Coronary artery (tissue), 2 donors: Measurements from ENCODE around the gene CHRD.
A peak's percentile ranks its signal among the peaks of the same experiment; 100 is the strongest.

Source experiments
- DNase-seq: peaks from one replicate; pipeline ENCODE4 v3.0.0-alpha.2; 2017; ENCODE audit warnings: low spot score
- H3K27ac ChIP-seq, 2 donors: fragments of 200-600 bp; sonication (generic); one replicate each; pipeline ENCODE4 v1.5.1; 2016 to 2019
- H3K4me3 ChIP-seq: fragments of 200-600 bp; sonication (generic); 2 replicates; pipeline ENCODE4 v1.5.1; 2016; ENCODE audit warnings: mild to moderate bottlenecking, moderate library complexity
- TF ChIP-seq, protein P1 (sequence below): fragments of 200-600 bp; sonication (generic); IDR thresholded peaks from one replicate; pipeline ENCODE4 v1.5.1; 2019; ENCODE audit warnings: antibody characterized with exemption

CHRD gene

DNA sequence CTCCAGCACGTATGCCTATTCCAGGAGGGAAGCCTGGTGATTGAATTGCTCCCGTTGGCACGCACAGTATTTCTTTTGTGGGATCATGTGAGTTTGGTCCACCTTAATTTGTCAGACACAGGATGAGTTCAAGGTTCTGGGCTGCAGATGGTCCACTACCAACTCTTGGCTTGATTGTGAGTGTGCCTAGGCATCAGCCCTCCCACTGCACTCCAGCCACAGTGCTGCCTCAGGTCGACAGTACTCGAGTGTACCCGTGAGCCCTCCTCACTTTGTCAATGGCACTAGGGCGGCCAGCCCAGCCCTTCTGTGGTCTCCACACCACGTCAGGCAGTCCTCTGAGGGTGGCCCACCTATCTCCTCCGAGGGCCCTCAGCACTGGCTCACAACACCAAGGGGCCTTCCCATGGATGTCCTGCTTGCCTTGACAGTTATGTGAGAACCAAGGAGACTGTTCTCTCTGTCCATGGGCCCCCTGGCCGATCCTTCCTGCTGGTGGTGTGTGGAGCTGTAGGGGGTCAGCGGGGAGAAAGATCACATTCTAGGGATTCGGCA lies 30.2 kb downstream of the CHRD start:
- TF ChIP-seq, protein P1, sequence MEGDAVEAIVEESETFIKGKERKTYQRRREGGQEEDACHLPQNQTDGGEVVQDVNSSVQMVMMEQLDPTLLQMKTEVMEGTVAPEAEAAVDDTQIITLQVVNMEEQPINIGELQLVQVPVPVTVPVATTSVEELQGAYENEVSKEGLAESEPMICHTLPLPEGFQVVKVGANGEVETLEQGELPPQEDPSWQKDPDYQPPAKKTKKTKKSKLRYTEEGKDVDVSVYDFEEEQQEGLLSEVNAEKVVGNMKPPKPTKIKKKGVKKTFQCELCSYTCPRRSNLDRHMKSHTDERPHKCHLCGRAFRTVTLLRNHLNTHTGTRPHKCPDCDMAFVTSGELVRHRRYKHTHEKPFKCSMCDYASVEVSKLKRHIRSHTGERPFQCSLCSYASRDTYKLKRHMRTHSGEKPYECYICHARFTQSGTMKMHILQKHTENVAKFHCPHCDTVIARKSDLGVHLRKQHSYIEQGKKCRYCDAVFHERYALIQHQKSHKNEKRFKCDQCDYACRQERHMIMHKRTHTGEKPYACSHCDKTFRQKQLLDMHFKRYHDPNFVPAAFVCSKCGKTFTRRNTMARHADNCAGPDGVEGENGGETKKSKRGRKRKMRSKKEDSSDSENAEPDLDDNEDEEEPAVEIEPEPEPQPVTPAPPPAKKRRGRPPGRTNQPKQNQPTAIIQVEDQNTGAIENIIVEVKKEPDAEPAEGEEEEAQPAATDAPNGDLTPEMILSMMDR = no peak
- no peak overlapping the region for H3K4me3 ChIP-seq
- H3K27ac ChIP-seq = no peak overlapping the region
- no peak for DNase-seq

DNA sequence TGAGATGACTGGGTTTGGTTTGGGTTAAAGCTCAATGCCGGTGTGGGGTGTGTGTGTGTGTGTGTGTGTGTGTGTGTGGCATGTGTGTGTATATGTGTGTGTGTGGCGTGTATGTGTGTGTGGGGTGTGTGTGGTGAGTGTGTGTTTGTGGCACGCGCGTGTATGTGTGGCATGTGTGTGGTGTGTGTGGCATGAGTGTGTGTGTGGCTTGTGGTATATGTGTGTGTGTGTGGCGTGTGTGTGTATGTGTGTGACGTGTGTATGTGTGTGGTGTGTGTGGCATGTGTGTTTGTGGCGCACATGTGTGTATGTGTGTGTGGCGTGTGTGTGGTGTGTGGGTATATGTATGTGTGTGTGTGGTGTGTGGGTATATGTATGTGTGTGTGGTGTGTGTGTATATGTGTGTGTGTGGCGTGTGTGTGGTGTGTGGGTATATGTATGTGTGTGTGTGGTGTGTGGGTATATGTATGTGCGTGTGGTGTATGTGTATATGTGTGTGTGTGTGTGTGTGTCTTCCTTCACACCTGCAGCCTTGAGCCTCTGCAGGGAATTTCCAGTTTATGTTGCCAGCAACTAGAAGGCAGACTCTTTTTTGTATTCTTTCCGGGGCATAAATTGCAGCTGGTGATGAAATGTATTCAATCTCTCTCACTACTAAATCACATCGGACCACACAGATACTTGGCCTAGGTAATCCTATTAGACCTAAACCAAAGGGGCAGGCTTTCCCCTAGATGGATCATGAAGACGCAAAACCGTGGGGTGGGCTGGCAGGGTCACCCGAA lies 34.8 kb downstream of the CHRD start:
- TF ChIP-seq, protein P1 = no peak
- no peak for DNase-seq
- no peak overlapping the region for H3K27ac ChIP-seq
- H3K4me3 ChIP-seq = no peak overlapping the region

DNA sequence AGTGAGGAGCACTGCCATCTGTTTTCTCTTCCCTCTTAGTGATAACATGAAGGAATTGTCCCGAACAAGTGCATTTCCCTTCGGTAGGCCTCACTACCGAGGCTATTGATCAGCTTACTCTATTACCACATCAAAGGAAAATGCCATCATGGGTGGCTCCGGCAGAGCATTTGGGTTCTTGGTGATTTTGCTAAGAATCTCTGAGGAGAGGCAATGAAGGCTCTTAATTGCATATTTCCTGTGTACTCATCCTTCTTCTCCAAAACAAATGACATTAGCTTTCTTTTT lies 35.3 kb downstream of the CHRD start:
- H3K4me3 ChIP-seq = no peak overlapping the region
- DNase-seq = no peak
- H3K27ac ChIP-seq = no peak overlapping the region
- TF ChIP-seq, protein P1 = no peak

DNA sequence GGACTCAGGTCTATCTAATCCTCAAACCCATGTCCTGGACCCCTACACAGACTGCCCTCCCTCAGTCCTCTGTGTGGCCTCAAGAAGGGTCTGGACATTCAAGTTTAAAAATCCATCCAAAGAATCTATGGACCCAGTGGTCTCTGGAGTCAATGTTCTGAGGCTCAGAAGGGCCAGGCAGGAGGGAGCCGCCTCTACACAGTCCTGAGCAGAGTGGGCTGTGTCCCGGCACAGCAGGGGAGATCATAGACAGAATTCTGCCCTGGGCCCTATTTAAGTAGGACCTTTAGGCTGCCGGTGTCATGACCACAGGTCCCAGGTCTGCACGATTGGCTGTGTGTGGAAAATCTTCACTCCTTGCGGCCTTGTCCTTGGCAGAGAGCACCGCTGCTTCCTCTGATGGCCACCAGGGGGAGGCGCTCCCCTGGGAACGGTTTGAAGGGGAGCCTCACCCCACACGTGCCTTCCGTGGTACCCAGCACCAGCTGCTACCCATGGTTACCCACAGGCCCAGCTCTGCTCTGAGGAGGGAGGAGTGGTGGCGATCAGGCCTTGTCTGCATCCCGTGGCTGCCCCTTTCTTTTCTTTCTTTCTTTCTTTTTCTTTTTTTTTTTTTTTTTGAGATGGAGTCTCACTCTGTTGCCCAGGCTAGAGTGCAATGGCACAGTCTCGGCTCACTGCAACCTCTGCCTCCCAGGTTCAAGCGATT lies 37.9 kb downstream of the CHRD start:
- TF ChIP-seq, protein P1 = peak; percentile 60
- Histone ChIP-seq H3K4me3 (no peak overlapping the region), H3K27ac (no peak overlapping the region)
- DNase-seq = no peak

DNA sequence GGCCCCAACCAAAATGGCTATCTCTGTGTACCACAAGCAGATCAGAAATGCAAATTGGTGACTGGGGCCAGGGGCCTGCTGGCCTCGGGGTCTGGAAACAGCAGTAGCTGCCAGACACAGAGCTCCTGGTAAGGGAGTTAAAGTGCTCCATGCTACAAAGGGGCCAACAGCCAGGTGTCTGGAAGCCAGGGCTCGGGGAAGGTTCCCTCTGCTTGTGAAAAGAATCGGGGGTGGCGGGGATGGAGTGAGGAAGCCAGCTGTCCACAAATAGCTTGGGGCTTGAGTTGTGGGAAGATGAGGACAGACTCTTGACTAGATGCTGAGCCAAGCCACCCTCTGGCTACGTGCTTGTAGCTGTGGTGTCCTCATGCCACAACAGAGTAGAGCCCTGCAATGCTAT lies 39.3 kb downstream of the CHRD start:
- Histone ChIP-seq H3K4me3 (no peak overlapping the region), H3K27ac (no peak overlapping the region)
- no peak for DNase-seq
- TF ChIP-seq, protein P1 = no peak

DNA sequence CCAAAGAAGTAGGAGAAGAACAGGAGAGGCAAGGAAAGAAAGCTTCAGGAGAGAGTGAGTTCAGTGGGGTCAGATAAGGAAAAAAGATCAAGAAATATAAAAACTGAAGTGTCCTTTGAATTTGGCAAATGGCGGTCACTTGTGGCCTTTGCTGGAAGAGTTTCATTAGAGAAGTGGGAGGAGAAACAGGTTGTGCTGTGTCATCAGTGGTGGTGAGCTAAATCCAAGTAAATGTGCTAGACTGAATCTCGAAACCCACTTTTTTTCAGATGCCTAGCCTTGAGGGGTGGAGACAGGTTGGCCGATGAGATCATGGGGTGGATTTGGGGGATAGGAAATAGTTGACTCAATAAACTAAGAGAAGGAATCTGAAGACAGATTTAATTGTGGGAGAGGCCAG lies 43.7 kb downstream of the CHRD start:
- TF ChIP-seq, protein P1 = no peak
- no peak for DNase-seq
- H3K27ac ChIP-seq = no peak overlapping the region
- no peak overlapping the region for H3K4me3 ChIP-seq

DNA sequence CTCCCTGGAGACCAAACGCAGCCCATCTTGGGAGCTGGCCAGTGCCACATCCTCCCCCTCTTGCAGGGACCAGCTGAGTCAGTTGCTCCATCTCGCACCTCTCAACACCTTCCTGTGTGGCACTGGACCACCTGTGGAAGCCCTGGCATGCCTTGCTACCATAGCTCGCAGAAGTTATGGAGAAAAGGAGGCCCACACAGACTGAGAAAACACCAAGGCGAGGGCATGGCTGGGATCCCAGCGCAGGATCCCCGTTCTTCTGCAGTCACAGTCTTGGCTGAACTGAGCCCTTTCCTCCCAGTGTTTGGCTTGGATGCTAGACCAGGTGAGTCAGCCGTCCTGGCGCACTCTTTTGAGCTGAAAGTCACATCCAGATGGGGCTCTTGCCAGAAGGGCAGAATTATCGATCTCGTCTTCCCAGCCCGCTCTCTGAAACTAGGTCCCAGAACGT lies 46.9 kb downstream of the CHRD start:
- TF ChIP-seq, protein P1 = no peak
- no peak overlapping the region for H3K27ac ChIP-seq
- no peak overlapping the region for H3K4me3 ChIP-seq
- no peak for DNase-seq
